ENCODE measurements around the gene CFAP46.
"Not testable (repeated sequence)": the region's sequence is repeated elsewhere in the genome, so short reads cannot be mapped to it uniquely, and the experiment has no call there.

CFAP46 gene

DNA sequence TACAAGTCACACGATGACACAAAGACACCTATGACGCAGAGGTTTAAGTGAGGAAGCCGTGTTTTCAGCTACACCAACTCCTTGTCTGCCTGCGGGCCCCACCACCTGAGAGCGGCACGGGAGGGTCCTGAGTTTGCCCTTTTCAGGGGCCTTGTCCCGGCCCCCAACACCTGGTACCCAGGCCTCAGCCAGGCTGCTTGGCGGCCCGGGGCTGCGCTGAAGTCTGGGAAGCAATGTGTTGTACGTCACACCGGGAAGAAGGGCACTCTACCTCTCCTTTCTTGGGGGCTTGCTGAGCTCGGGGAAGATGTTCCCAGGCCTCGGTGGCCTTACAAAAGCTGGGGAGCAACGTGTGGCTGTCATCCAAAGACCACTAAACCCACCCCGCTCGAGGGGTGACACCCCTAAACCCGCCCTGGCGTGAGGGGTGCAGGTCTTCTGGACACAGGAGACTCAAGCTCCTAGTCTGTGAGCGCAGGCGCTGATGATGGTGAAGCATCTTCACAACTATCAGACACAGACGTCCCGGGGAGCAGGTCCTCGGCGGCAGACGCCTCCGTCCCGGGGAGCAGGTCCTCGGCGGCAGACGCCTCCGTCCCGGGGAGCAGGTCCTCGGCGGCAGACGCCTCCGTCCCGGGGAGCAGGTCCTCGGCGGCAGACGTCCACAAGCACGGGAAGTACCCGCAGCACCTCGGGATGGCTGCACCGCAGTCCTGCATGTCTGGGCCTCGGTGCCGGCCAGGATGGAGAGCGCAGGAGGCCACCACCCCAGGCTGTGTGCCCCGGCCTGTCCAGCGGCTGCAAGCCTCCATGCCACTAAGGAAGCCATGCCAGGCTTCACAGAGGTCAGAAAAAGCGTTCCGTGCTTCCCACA is 15.4 kb downstream of the CFAP46 start:
- DNase-seq, result no peak

DNA sequence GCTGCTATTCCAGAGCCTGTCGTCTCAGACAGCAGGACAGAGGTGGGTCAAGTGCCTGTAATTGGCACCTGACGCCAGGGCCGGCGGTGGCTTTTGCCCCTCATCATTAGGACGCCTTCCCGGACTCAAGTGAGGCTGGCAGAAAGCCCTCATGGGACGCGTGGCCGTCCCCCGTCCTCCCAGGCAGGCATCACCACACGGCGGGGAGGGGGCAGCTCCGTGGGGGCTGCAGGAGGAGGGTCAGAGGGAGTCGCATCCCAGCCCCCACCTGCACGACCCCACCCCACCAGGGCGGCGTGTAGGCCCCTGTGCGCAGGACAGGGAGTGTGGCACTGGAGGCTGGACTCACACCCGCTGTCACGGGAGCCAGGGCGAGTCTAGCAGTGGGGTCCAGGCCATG is 16.3 kb downstream of the CFAP46 start:
- no peak for DNase-seq

DNA sequence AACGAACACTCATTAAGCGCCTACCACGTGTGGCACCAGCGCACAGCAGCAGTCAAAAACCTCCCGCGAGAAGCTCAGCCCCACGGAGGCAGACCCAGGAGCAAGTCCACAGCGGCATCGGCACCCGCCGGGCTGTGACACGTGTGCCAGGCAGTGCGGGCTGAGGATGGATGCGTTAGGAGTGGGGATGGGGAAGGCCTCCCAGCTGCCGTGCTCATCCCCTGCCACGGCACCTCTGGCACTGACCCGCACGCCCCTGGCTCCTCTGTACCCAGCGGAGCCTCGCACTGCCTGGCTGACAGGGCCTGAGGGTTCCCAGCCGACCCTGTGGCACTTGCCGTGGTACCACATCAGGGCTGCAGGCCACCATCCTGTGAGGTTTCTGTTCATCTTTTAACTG is 16.8 kb downstream of the CFAP46 start:
- no peak for DNase-seq

DNA sequence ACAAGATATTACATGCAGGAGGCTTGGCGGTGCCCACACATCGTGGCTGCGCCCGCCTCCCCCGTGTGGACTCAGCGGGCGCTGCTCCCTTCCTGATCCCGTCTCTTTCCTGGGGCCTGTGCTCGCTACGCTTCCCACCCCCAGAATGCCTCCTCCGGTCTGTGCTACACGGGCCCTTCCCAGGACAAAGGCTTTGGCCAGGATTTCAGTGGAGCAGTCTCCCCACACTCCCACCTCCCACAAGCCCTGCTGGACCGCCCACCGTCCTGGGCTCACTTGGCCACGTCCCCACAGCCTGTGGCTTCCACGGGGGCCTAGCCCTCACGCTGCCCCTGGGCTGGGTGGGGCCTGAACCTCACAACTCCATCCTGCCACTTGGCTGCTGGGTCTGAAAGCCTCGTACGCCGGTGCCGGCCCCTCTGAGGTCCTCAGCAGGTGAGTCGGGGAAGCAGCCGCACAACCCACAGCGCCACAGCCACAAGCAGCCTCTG is 17.3 kb downstream of the CFAP46 start:
- DNase-seq, result no peak

DNA sequence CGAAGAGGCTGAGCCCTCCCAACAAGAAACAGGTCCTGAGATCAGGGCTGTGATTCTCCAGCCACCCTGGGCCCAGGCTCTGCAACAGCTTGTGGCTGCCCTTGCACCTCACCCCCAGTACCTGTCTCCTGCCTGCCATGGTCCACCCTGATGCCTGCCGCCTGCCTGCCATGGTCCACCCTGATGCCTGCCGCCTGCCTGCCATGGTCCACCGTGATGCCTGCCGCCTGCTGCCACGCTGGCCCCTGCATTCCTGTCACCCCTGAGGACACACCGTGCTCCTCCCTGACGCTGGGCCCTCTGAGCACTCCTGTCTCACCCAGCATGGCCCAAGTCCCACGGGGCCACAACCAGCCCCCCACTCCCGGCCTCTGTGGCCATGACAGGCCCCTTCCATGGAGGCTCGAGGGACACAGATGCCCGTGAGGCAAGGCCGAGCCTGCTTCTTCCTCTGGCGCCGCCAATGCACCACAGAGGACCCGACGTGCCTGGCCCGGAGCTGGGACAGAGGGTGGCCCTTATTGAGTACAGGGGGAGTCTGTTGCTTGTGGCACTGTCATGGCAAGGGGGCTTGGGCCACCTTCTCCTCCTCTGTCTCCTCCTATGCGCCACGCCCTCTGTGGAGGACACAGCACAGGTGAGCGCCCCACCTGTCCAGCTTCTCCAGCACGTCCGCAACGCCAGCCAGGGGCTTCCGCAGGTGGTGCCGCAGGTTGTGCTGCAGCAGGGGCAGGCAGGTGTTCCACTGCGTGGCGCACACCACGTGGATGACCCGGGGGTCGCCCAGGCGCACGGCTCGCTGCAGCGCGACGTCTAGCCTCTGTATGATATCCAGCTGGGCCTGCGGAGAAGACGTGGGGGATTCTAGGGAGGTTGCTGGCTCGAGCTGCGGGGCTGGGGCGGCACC is 18.1 kb downstream of the CFAP46 start:
- no peak for DNase-seq

DNA sequence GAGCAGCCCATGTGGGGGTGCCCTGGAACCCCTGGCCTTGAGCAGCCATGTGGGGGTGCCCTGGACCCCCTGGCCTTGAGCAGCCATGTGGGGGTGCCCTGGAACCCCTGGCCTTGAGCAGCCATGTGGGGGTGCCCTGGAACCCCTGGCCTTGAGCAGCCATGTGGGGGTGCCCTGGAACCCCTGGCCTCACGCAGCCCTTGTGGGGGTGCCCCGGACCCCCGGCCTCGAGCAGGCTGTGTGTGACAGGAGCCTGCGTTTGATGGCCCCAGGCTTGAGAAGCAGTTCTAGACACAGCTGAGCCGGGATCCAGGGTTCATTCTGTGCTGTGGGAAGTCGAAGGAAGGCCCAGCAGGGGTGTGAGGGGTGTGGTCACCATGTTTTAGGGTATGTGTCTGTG is 19.0 kb downstream of the CFAP46 start:
- DNase-seq, result not testable (repeated sequence)

DNA sequence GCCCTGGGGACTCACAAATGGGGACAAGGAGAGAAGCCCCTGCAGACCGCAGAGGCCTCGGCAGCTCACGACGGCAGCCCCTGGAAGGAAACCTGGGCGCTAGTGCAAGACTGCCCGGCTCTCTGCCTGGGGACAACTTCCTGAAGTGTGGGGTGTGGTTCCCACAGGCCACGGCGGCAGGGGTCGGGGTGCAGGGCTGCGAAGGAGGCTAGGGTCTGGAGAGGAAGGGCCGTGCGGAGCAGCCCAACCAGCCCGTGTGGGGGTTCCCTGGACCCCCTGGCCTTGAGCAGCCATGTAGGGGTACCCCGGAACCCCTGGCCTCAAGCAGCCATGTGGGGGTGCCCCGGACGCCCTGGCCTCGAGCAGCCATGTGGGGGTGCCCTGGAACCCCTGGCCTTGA is 19.5 kb downstream of the CFAP46 start:
- no peak for DNase-seq

DNA sequence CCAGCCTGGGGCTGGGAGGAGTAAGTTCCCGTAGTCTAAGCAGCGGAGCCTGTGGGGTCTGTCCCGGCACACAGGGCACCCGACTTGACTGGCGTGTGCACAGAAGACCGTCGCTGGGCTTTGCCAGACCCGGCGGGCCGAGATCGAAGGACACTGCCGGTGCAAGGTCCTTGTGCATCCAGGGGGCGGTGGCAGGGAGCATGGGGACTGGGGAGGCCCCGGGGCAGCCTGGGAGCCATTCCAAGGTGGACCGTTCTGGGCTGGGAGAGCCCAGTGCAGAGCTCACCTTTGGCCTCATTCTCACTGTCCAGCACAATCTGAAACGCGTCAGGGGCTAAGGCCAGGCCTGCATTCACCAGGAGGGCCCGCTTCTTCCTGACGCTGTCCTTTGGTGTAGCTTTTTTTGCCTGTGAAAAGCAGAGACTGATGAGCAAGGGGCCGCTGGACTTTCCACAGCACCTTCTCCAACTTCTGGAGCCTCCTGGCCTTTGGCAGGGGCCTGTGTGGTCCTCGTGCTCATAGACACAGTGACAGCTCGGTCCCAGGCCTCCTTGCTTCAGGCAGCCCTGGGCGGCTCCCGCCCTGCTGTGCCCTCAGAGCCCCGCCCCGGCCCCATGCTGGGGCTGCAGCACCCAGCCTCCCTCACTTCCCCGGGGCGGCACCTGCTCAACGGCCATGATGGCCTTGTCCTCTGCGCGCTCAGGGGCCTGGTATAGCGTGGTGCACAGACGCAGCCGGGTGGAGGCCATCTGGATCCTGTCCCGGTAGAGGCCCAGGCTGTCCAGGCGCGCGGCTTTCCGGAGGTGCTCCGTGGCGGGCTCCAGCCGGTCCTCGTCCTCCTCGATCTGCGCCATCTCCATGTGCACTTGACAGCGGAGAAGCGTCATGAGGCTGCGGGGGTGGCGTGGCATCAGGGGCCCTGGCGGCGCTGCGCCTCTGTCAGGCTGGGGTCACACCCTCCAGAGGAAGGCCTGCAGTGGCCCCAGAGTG is 20.3 kb downstream of the CFAP46 start:
- DNase-seq, result no peak

DNA sequence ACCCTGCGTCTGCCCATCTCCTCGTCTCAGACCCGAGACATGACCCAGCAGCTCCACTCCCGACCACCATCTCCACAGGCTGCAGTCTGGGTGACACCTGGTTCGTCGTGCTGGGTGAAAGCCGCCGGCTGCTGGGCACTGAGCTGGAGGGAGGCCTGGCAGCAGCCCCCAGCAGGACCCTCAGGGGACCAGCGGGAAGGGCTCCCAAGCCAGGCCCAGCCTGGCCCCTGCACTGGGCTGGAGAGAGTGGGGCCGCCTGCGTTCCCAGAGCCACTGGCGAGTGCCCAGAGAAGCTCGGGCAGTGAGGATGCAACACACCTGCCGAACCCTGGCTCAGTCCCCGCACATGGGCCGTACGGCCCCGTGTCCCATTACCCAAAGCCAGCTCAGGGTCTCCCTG is 21.3 kb downstream of the CFAP46 start:
- no peak for DNase-seq

DNA sequence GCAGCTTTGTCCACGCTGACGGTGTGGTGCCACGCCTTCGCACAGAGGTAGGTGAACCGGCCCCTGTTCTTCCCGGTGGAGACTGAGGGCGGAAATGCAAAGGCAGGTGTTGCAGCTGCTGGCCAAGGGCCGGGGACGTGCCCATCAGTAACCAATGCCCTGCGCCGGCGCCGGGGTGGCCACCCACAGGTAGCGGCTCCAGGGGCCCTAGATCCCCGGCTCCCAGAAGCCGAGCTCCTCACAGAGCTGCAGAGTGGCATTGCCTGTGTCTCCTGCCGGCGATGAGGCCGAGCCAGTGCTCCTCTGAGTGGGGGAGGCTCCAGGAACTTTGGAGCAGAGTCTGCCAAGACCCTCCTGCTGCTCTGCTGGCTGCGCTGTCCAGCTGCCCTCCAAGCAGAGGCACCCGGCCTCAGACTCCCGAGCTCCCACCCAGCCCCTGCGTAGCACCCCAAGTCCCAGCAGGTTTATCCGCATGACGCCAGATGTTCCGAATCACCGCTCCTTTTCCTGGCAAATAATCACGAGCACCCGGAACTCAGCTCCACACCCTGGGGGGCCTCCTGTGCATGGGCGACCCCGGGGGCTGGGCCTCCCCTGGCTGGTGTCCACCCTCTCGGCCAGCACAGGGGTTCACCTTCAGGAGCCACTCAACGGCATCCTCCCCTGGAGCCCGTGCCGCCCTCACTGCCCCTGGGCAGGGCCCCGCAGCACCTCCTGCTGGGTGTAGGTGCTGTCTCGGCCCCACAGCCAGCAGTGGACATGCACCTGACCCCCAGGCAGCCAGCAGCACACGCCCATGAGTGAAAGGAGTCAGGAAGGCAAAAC is 22.1 kb downstream of the CFAP46 start:
- no peak for DNase-seq

DNA sequence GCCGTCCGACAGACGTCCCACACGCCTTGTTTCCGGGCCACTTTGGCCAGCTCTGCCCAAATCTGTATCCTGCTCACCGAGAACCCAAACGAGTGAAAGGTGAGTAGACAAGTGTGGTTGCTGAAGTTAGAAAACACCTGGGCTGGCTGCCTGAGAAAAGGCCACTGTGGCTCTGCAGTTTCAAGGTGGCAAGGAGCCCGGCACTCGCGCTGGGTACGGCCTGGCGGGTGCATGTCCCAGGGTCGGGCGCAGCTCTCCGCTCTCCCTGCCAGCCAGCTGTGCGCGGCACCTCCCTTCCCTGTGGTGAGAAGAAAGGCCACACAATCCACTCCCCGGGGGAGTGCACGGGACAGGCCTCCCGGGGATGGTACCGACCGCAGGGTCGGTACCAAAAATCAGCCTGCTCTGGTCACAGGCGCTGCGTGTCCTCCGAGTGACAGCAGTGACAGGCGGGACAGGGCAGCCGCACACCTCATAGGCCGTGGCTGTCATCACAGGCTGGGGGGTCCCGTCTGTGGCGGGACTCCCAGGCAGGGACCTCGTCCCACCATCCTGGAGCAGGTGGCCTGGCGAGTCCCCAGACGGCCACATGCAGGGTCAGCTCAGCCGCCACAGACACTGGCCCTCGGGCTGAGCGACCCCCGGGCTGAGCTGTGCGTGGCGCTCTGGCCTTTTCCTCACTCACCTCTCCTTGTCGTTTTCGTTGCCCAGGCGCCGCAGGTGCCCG is 22.8 kb downstream of the CFAP46 start:
- no peak for DNase-seq

DNA sequence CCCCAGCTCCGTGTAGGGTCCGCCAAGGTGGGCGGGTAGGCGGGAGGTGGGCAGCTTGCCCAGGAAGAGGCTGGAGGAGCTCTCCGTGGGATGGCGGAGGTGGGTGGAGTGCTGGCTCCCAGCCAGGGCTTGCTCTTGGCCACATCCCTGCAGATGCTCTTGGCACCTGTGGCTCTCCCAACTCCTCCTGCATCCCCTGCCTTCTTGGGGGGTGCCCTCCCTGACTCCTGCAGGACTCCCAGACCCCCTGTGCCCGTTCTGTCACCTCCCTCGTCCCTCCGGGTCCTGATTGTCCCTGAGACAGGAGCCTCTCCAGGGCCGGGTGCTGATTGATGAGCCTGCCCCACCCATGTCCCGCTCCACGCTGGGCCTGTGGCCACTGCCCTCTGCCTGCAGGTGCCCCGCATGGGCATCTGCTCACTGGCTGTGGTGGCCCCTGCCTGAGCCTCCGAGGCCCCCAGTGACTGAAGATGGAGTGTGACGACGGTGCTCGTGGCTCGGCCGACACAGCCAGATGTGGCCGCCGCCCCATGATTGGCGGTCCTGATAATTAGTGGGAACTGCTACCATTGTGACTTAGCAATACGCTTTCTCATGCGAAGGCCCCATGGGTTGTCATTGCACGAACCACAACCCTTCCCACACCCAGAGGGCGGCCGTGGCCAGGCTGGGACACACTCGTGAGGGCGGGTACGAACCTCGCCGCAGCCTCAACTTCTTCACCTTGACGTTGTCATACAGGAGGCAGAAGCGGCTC is 23.6 kb downstream of the CFAP46 start:
- no peak for DNase-seq

DNA sequence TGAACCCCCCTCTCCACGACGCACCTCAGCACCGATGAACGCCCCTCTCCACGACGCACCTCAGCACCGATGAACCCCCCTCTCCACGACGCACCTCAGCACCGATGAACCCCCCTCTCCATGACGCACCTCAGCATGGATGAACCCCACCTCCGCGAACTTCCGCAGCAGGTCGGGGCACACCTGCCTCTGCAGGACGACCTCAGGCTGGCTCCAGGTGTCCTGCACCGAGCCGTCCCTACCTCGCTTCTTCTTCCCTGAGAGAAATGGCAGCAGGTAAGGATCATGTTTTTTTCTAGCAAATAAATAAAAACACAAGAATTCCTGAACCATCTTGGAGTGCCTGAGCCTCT is 24.1 kb downstream of the CFAP46 start:
- no peak for DNase-seq

DNA sequence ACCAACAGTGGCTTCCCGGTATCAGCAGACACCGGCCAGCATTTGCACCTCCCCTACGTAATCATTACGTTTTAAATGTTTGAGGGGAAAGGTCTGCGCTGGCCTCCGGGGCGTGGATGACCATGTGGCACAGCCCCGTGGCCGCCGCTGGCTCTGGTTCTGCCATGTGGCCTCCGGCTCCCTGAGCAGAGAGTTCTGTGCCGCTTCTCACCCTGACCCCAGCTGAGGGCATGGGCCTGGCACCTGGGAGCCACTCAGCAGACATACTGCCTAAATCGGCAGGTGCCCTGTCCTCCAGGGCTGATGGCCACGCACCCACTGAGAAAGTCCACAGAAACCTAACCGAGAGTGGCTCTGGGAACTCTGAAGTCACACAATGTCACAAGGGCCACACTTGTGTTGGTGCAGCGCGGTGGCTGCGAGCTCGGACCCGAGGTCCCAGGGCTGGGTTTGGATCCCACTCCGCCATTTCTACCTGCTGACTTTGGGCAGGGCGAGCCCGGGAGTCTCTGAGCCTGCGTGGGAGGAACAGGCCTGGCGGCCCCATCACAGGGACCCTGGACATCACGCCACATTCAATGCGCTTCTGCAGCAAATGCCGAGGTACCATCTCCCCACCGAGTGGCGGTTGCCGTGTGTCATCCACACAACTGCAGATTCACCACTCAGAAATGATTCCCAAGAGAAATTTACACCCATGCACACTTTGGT is 25.3 kb downstream of the CFAP46 start:
- DNase-seq, result no peak

DNA sequence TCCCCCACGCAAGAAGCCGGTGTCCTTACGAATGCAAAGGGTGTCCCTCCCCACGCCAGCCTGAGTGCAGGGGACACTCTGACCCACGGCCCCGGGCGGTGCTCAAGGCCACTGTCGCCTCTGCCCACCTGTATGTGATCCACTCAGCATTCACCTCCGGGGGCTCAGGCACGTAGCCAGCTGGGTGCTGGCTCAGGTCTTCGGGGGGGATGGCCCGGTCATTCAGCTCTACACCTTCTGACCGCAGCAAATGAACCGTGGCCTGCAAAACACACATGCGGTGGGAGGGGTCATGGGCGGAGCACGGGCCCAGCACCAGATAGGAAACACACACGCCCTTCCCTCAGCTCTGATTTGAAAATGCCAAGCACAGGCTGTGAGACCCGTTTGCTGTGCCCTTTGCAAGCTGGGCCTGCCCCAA is 25.9 kb downstream of the CFAP46 start:
- no peak for DNase-seq

DNA sequence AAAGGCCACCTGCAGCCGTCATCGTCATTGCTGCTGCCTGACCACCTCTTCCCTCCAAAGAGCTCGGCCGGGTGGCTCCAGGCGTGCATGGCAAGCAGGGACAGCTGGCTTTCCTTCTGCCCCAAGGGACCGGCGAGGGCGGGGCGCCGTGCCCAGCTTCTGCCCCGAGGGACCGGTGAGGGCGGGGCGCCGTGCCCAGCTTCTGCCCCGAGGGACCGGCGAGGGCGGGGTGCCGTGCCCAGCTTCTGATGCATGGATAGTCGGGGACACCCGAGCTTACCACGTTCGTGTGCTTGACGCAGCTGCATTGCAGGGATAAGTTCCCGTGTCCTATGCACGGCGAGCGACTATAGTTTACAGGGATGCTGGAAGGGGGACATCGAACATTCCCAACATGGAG is 27.0 kb downstream of the CFAP46 start:
- peak; percentile 12 for DNase-seq

DNA sequence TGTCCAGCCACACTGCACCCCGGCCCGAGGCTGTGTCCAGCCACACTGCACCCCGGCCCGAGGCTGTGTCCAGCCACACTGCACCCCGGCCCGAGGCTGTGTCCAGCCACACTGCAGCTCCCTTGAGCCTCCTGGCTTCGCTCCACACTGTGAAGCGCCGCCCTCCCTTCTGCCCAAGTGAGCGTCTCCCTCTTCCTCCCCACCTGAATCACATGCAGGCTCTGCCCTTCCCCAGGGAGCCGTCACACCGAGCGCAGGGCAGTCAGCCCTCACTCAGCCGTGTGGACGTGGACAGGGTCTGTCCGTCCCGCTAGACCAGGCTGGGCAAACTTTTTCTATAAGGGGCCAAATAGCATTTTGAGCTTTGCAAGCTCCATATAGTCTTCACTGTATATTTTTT is 27.6 kb downstream of the CFAP46 start:
- DNase-seq, result no peak

DNA sequence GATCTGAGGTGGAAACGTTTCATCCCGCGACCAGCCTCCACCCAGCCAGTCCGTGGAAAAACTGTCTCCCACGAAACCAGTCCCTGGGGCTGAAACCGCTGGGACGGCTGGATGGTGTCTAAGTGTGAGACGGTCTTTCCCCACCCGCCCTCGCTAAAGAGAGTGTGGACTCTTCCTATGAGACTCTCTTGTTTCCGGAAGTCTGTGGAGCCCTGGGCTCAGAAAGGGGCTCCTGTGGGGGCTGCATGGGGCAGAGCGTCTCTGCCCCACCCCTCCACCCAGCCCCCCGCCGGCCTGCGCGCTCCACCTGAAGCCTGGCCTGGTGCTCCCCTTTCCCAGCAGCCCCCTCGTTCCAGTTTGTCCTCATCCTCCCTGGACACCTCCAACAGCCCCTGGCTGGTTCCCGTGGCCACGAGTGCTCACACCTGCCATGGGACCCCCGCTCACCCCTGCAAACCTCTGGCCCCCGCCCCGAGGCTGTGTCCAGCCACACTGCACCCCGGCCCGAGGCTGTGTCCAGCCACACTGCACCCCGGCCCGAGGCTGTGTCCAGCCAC is 28.7 kb downstream of the CFAP46 start:
- DNase-seq, result no peak

All from NCI-H2107 (cell line).